HCT116 (cell line): ENCODE results near the gene SRGAP1. TPM values are rescaled to one million over a fixed set of nuclear protein-coding genes. Genes with fewer than 3 reads are reported as not detected.
A peak's percentile ranks its signal among the peaks of the same experiment; 100 is the strongest.

Source experiments
- ATAC-seq: fragments of 200-7000 bp; cut with Tn5 transposase; 2 replicates; pipeline ENCODE4 v1.9.1; 2020; ENCODE audit warnings: mild to moderate bottlenecking, moderate library complexity
- BruUV-seq: library from RNA; stranded (reverse); fragments of 400-500 nt; replicated peaks from 2 replicates; lab custom pipeline; 2021; lab: Mats Ljungman, UMichigan
- CTCF ChIA-PET: fragments of 300-600 bp; sonication (Branson Sonifier 250); formaldehyde crosslinking; loops from one replicate; lab custom pipeline; 2021; ENCODE audit warnings: antibody characterized with exemption; lab: Charles Lee
- POLR2A ChIA-PET: fragments of 300-600, 350-600 bp; sonication (Branson Sonifier 250); formaldehyde crosslinking; loops from one replicate; lab custom pipeline; 2021; ENCODE audit warnings: antibody characterized with exemption; lab: Charles Lee
- RAD21 ChIA-PET, 2 experiments: fragments of 300-600 bp; sonication (Branson Sonifier 250); formaldehyde crosslinking; loops; one replicate each; lab custom pipeline; 2023; ENCODE audit warnings: low total read pairs in 2 of 2; ENCODE audit not compliant: uncharacterized antibody in 2 of 2, unreplicated experiment in 2 of 2, low non-redundant PET in 1 of 2; lab: Charles Lee
- DNase-seq: peaks from one replicate; pipeline ENCODE4 v3.0.0-alpha.2; 2010; ENCODE audit warnings: low read depth, low spot score
- H2AFZ ChIP-seq: fragments of 200-600 bp; shearing (Covaris generic), sonication (generic); 2 replicates; pipeline ENCODE4 v1.6.1; 2017; ENCODE audit warnings: low read depth, mixed run types, mixed read lengths, antibody characterized with exemption, low read length; ENCODE audit not compliant: poor library complexity, severe bottlenecking
- H3K27ac ChIP-seq: 2 replicates; pipeline ENCODE4 v1.5.1; 2012; ENCODE audit warnings: low read depth, low read length
- H3K27me3 ChIP-seq: fragments of 200-600 bp; sonication (generic); 2 replicates; pipeline ENCODE4 v1.6.1; 2016; ENCODE audit warnings: mixed run types, low read length, mixed read lengths; ENCODE audit not compliant: insufficient read depth
- H3K36me3 ChIP-seq, 2 experiments: fragments of 200-500 bp in 1 of 2; fragments of 200-600 bp in 1 of 2; sonication (Bioruptor generic) in 1 of 2; sonication (generic) in 1 of 2; 2 replicates each; pipeline versions ENCODE4 v1.5.1 to v1.6.1; 2014 to 2016; ENCODE audit warnings: low read length in 2 of 2, inconsistent platforms in 1 of 2, mixed read lengths in 1 of 2, mixed run types in 1 of 2; ENCODE audit not compliant: insufficient read depth in 2 of 2, control insufficient read depth in 1 of 2
- H3K4me1 ChIP-seq, 2 experiments: fragments of 200-600 bp in 1 of 2; sonication (generic) in 1 of 2; 2 replicates each; pipeline versions ENCODE4 v1.5.1 to v1.6.1; 2012 to 2017; ENCODE audit warnings: low read length in 2 of 2, inconsistent platforms in 1 of 2, mild to moderate bottlenecking in 1 of 2, mixed read lengths in 1 of 2, mixed run types in 1 of 2, moderate library complexity in 1 of 2; ENCODE audit not compliant: insufficient read depth in 2 of 2, control insufficient read depth in 1 of 2
- H3K4me2 ChIP-seq: fragments of 200-600 bp; sonication (generic); 2 replicates; pipeline ENCODE4 v1.6.1; 2017; ENCODE audit warnings: mixed run types, low read length, mixed read lengths
- H3K4me3 ChIP-seq, 2 experiments: fragments of 200-600 bp in 1 of 2; sonication (generic) in 1 of 2; replicated peaks in 1 of 2; 2 replicates each; pipeline ENCODE4 v1.5.1; 2011 to 2016; ENCODE audit warnings: low read length in 2 of 2, control low read depth in 1 of 2, low read depth in 1 of 2, mild to moderate bottlenecking in 1 of 2, mixed read lengths in 1 of 2, mixed run types in 1 of 2
- H3K79me2 ChIP-seq: fragments of 200-600 bp; sonication (generic); 2 replicates; pipeline ENCODE4 v1.6.1; 2017; ENCODE audit warnings: mild to moderate bottlenecking, mixed run types, low read length, moderate library complexity, mixed read lengths; ENCODE audit not compliant: insufficient read depth
- H3K9ac ChIP-seq: fragments of 200-600 bp; sonication (generic); 2 replicates; pipeline ENCODE4 v1.6.1; 2016; ENCODE audit warnings: low read length, mixed read lengths
- H3K9me2 ChIP-seq: fragments of 200-600 bp; sonication (generic), shearing (Covaris generic); 2 replicates; pipeline ENCODE4 v1.6.1; 2017; ENCODE audit warnings: mixed run types, mild to moderate bottlenecking, moderate library complexity; ENCODE audit not compliant: insufficient read depth
- H3K9me3 ChIP-seq, 2 experiments: fragments of 200-500 bp in 1 of 2; fragments of 200-600 bp in 1 of 2; sonication (Bioruptor generic) in 1 of 2; sonication (generic) in 1 of 2; 2 replicates each; pipeline ENCODE4 v1.6.1; 2014 to 2017; ENCODE audit warnings: low read length in 2 of 2, mixed read lengths in 2 of 2, inconsistent platforms in 1 of 2, low read depth in 1 of 2, mild to moderate bottlenecking in 1 of 2, mixed run types in 1 of 2, moderate library complexity in 1 of 2; ENCODE audit not compliant: control insufficient read depth in 1 of 2, insufficient read depth in 1 of 2
- H4K20me1 ChIP-seq: fragments of 200-600 bp; sonication (generic), shearing (Covaris generic); 2 replicates; pipeline ENCODE4 v1.6.1; 2017; ENCODE audit warnings: mixed run types, mild to moderate bottlenecking, moderate library complexity; ENCODE audit not compliant: insufficient read depth
- CEBPB ChIP-seq: IDR thresholded peaks from 2 replicates; pipeline ENCODE4 v1.6.1; 2012; ENCODE audit warnings: low read depth
- ELF1 ChIP-seq: IDR thresholded peaks from 2 replicates; pipeline ENCODE4 v1.6.1; 2012; ENCODE audit warnings: low read depth, borderline replicate concordance
- EZH2phosphoT487 ChIP-seq: fragments of 200-600 bp; IDR thresholded peaks from 2 replicates; pipeline ENCODE4 v1.6.1; 2018; ENCODE audit warnings: antibody characterized with exemption, borderline replicate concordance
- JUND ChIP-seq: IDR thresholded peaks from 2 replicates; pipeline ENCODE4 v1.6.1; 2012
- POLR2A ChIP-seq: IDR thresholded peaks from 2 replicates; pipeline ENCODE4 v1.7.0; 2011; ENCODE audit warnings: borderline replicate concordance; ENCODE audit not compliant: insufficient read depth, insufficient read length; ENCODE audit errors: extremely low read depth
- RAD21 ChIP-seq: IDR thresholded peaks from 2 replicates; pipeline ENCODE4 v1.6.1; 2012; ENCODE audit warnings: low read depth, mild to moderate bottlenecking
- SIN3A ChIP-seq: IDR thresholded peaks from 2 replicates; pipeline ENCODE4 v1.6.1; 2012; ENCODE audit warnings: low read depth
- ZFX ChIP-seq: fragments of 450-650 bp; IDR thresholded peaks from 2 replicates; pipeline ENCODE4 v1.6.1; 2017
- intact Hi-C: fragments of 100-400 bp; cut with micrococcal nuclease; formaldehyde crosslinking; loops from 2 replicates; pipeline ENCODE4 v1.10.0; 2022
- total RNA-seq: library from RNA; stranded (reverse); gene quantifications from one replicate; pipeline ENCODE4 v1.2.1, GENCODE V29; 2021; ENCODE audit not compliant: unreplicated experiment
- TF ChIP-seq, protein P1 (sequence below): IDR thresholded peaks from 2 replicates; pipeline ENCODE4 v1.6.1; 2011; ENCODE audit warnings: mild to moderate bottlenecking, low read length, moderate library complexity; ENCODE audit not compliant: insufficient replicate concordance; ENCODE audit errors: extremely low read depth

SRGAP1 gene
- total RNA-seq, 1 experiment from 2014 or later, result 16.6 TPM

DNA sequence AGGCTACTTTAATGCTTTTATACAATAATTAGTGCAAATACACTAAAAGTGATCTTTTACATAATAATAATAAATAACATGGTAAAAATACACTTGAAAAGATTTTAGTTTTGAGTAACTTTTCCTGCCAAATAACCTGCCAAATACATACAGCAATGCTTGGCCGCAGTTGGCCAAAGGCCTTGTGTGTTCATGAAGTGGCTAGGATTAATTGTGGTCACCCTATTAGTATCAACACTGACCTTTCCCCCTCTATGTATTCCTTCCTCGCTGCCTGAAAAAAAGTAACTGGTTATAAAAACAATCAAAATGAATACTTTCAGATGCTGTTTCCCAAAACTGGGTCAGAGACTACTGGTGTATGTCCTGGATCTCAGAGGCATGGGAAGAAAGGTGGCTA, 343.3 kb downstream of the SRGAP1 start:
- Histone ChIP-seq H3K9me2 (no peaks in the 10 kb centered on the region), H3K4me2 (peak overlapping the region; percentile 57; the same call in 1 of the 2 replicates), H3K79me2 (no peaks in the 10 kb centered on the region), H3K4me1 (peaks cover 0 to 18% of the 10 kb centered on the region in 2 experiments; a peak in 2 of 4 replicates), H3K4me3 (no peak overlapping the region), H4K20me1 (no peaks in the 10 kb centered on the region), H3K27me3 (no peaks in the 10 kb centered on the region), H2AFZ (no peak overlapping the region), H3K9ac (no peak overlapping the region), H3K27ac (no peak overlapping the region), H3K9me3 (no peaks in the 10 kb centered on the region), H3K36me3 (no peaks in the 10 kb centered on the region)
- no peak for DNase-seq
- TF ChIP-seq ELF1 (no peak), CEBPB (no peak), RAD21 (no peak), ZFX (no peak), POLR2A (no peak), EZH2phosphoT487 (no peak)
- ATAC-seq, result no peak
- ChIA-PET RAD21 (no interaction called here), CTCF (no interaction called here), POLR2A (no interaction called here)
- no TSS peak for BruUV-seq
- intact Hi-C loops, result no loop called here

DNA sequence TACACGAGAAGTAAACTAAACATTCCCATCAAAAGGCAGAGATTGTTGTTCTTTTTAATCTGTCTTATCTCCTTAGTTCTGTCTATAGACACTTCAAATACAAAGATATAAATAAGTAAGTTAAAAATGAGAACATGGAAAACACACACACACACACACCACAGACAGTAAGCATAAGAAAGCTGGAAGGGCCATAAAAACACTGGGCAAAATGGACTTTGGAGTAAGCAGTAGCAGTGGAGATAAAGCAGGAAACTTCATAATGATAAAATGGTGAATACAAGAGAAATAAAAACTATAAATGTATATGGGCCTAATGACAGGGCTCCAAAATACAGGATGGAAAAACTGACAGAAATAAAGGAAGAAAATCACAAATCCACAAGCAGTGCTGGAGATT, 345.0 kb downstream of the SRGAP1 start:
- Histone ChIP-seq H3K4me1 (peaks cover 0 to 17% of the 10 kb centered on the region in 2 experiments; a peak in 2 of 4 replicates), H3K4me2 (no peak overlapping the region), H3K4me3 (no peak overlapping the region), H3K79me2 (no peaks in the 10 kb centered on the region), H2AFZ (no peak overlapping the region), H4K20me1 (no peaks in the 10 kb centered on the region), H3K27ac (no peak overlapping the region), H3K9me2 (no peaks in the 10 kb centered on the region), H3K9ac (no peak overlapping the region), H3K9me3 (no peaks in the 10 kb centered on the region), H3K36me3 (no peaks in the 10 kb centered on the region; a peak in 1 of 4 replicates), H3K27me3 (no peaks in the 10 kb centered on the region)
- TF ChIP-seq JUND (no peak), RAD21 (no peak), SIN3A (no peak)
- TF ChIP-seq, protein P1, sequence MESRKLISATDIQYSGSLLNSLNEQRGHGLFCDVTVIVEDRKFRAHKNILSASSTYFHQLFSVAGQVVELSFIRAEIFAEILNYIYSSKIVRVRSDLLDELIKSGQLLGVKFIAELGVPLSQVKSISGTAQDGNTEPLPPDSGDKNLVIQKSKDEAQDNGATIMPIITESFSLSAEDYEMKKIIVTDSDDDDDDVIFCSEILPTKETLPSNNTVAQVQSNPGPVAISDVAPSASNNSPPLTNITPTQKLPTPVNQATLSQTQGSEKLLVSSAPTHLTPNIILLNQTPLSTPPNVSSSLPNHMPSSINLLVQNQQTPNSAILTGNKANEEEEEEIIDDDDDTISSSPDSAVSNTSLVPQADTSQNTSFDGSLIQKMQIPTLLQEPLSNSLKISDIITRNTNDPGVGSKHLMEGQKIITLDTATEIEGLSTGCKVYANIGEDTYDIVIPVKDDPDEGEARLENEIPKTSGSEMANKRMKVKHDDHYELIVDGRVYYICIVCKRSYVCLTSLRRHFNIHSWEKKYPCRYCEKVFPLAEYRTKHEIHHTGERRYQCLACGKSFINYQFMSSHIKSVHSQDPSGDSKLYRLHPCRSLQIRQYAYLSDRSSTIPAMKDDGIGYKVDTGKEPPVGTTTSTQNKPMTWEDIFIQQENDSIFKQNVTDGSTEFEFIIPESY, result no peak
- intact Hi-C loops, result no loop called here
- POLR2A ChIA-PET, result no interaction called here
- DNase-seq (no peak), ATAC-seq (no peak)
- BruUV-seq, result no TSS peak
- RAD21 ChIA-PET, result no interaction called here
- CTCF ChIA-PET, result no interaction called here
